Astrocyte (in vitro differentiated cells and primary cell): Measurements from ENCODE around the gene ALG6. TPM values are rescaled to one million over a fixed set of nuclear protein-coding genes. Genes with fewer than 3 reads are reported as not detected.

Source experiments
- DNase-seq: peaks from one replicate; pipeline ENCODE4 v3.0.0-alpha.2; 2010; ENCODE audit warnings: low read depth
- FAIRE-seq: peaks from 2 replicates; lab custom pipeline; 2011; peaks lifted over from hg19 to GRCh38; lab: Jason Lieb, UNC
- H2AFZ ChIP-seq: 2 replicates; pipeline ENCODE4 v1.6.0; 2012; ENCODE audit warnings: low read depth, low read length, inconsistent platforms
- H3K27ac ChIP-seq: 2 replicates; pipeline ENCODE4 v1.5.1; 2011; ENCODE audit warnings: low read depth, low read length, inconsistent platforms
- H3K27me3 ChIP-seq: 2 replicates; pipeline ENCODE4 v1.6.0; 2011; ENCODE audit warnings: low read length, inconsistent platforms; ENCODE audit not compliant: insufficient read depth
- H3K36me3 ChIP-seq: 2 replicates; pipeline ENCODE4 v1.5.1; 2011; ENCODE audit warnings: low read length, inconsistent platforms; ENCODE audit not compliant: insufficient read depth
- H3K4me1 ChIP-seq: 2 replicates; pipeline ENCODE4 v1.5.1; 2011; ENCODE audit warnings: low read length, inconsistent platforms; ENCODE audit not compliant: insufficient read depth
- H3K4me2 ChIP-seq: 2 replicates; pipeline ENCODE4 v1.6.0; 2012; ENCODE audit warnings: low read length, inconsistent platforms
- H3K4me3 ChIP-seq: 2 replicates; pipeline ENCODE4 v1.5.1; 2011; ENCODE audit warnings: low read depth, mild to moderate bottlenecking, low read length, inconsistent platforms; ENCODE audit not compliant: insufficient read depth
- H3K79me2 ChIP-seq: 2 replicates; pipeline ENCODE4 v1.6.0; 2012; ENCODE audit warnings: mild to moderate bottlenecking, low read length, inconsistent platforms; ENCODE audit not compliant: insufficient read depth
- H3K9ac ChIP-seq: 2 replicates; pipeline ENCODE4 v1.6.0; 2012; ENCODE audit warnings: mild to moderate bottlenecking, low read length, inconsistent platforms
- H3K9me3 ChIP-seq: 2 replicates; pipeline ENCODE4 v1.5.1; 2012; ENCODE audit warnings: low read depth, mild to moderate bottlenecking, low read length, inconsistent platforms; ENCODE audit not compliant: insufficient read depth
- H4K20me1 ChIP-seq: 2 replicates; pipeline ENCODE4 v1.6.0; 2012; ENCODE audit warnings: low read length, inconsistent platforms; ENCODE audit not compliant: insufficient read depth
- H3K27ac Mint-ChIP-seq: one replicate; pipeline ENCODE4 v1.8.0; 2021; ENCODE audit warnings: mild to moderate bottlenecking, mixed read lengths; ENCODE audit not compliant: unreplicated experiment
- H3K27me3 Mint-ChIP-seq: one replicate; pipeline ENCODE4 v1.8.0; 2021; ENCODE audit warnings: low read depth, mixed read lengths; ENCODE audit not compliant: unreplicated experiment
- H3K36me3 Mint-ChIP-seq: one replicate; pipeline ENCODE4 v1.8.0; 2021; ENCODE audit warnings: low read depth, mixed read lengths; ENCODE audit not compliant: unreplicated experiment
- H3K4me1 Mint-ChIP-seq: one replicate; pipeline ENCODE4 v1.8.0; 2021; ENCODE audit warnings: low read depth, mixed read lengths; ENCODE audit not compliant: unreplicated experiment
- H3K4me3 Mint-ChIP-seq: one replicate; pipeline ENCODE4 v1.8.0; 2021; ENCODE audit warnings: mild to moderate bottlenecking, moderate library complexity, mixed read lengths; ENCODE audit not compliant: unreplicated experiment
- H3K9me3 Mint-ChIP-seq: one replicate; pipeline ENCODE4 v1.8.0; 2021; ENCODE audit warnings: mild to moderate bottlenecking, mixed read lengths; ENCODE audit not compliant: unreplicated experiment
- CTCF ChIP-seq: IDR thresholded peaks from 2 replicates; pipeline ENCODE4 v1.5.1; 2011; ENCODE audit warnings: low read depth, mild to moderate bottlenecking, inconsistent platforms, low read length, moderate library complexity; ENCODE audit not compliant: insufficient read depth
- EZH2 ChIP-seq: IDR thresholded peaks from 2 replicates; pipeline ENCODE4 v1.6.1; 2012; ENCODE audit warnings: mild to moderate bottlenecking, low read length, inconsistent platforms; ENCODE audit not compliant: insufficient read depth
- total RNA-seq: library from RNA; stranded (reverse); gene quantifications from 2 replicates; pipeline ENCODE4 v1.2.1, GENCODE V29; 2021

Gene ALG6
- total RNA-seq, 1 donor from 2014 or later: 7.8 TPM

- H3K4me3 Mint-ChIP-seq: no peak overlapping the region
- no peak overlapping the region for H3K27ac ChIP-seq
- no peaks in the 10 kb centered on the region for H3K79me2 ChIP-seq
- H3K27me3 Mint-ChIP-seq: peaks cover 2% of the 10 kb centered on the region
- no peaks in the 10 kb centered on the region for H3K4me1 Mint-ChIP-seq
- no peaks in the 10 kb centered on the region for H3K9me3 ChIP-seq
- no peaks in the 10 kb centered on the region for H3K9me3 Mint-ChIP-seq
- DNase-seq: no peak
- H2AFZ ChIP-seq: no peak overlapping the region
- TF ChIP-seq CTCF: no peak
- H3K4me2 ChIP-seq: no peak overlapping the region
- peaks cover 10% of the 10 kb centered on the region for H3K27me3 ChIP-seq
- H3K4me1 ChIP-seq: no peaks in the 10 kb centered on the region
- H3K36me3 Mint-ChIP-seq: no peaks in the 10 kb centered on the region
- no peaks in the 10 kb centered on the region for H4K20me1 ChIP-seq
- no peak overlapping the region for H3K4me3 ChIP-seq
- H3K36me3 ChIP-seq: no peaks in the 10 kb centered on the region
- no peak for FAIRE-seq
- H3K27ac Mint-ChIP-seq: no peak overlapping the region
- no peak overlapping the region for H3K9ac ChIP-seq
Observed at GRCh38 chr1:63359561-63359960, 7.9 kb upstream of the ALG6 start.

GRCh38 chr1:63362073-63362472, 5.4 kb upstream of the ALG6 start:
- Histone ChIP-seq H3K9ac (no peak overlapping the region), H3K27me3 (peaks cover 7% of the 10 kb centered on the region), H3K4me1 (peaks cover 2% of the 10 kb centered on the region), H2AFZ (no peak overlapping the region), H3K4me2 (no peak overlapping the region), H4K20me1 (no peaks in the 10 kb centered on the region), H3K9me3 (no peaks in the 10 kb centered on the region), H3K36me3 (no peaks in the 10 kb centered on the region), H3K79me2 (no peaks in the 10 kb centered on the region), H3K27ac (no peak overlapping the region), H3K4me3 (no peak overlapping the region)
- no peak overlapping the region for H3K27ac Mint-ChIP-seq
- H3K9me3 Mint-ChIP-seq: no peaks in the 10 kb centered on the region
- H3K27me3 Mint-ChIP-seq: no peaks in the 10 kb centered on the region
- H3K4me3 Mint-ChIP-seq: no peak overlapping the region
- TF ChIP-seq EZH2 (no peak), CTCF (no peak)
- no peaks in the 10 kb centered on the region for H3K36me3 Mint-ChIP-seq
- peaks cover 4% of the 10 kb centered on the region for H3K4me1 Mint-ChIP-seq
- FAIRE-seq (no peak), DNase-seq (no peak)

GRCh38 chr1:63362578-63362977, 4.8 kb upstream of the ALG6 start:
- Mint-ChIP-seq H3K36me3 (no peaks in the 10 kb centered on the region), H3K27ac (no peak overlapping the region), H3K9me3 (no peaks in the 10 kb centered on the region), H3K27me3 (no peaks in the 10 kb centered on the region), H3K4me1 (peaks cover 4% of the 10 kb centered on the region), H3K4me3 (no peak overlapping the region)
- Histone ChIP-seq H3K9ac (no peak overlapping the region), H3K79me2 (no peaks in the 10 kb centered on the region), H3K4me2 (no peak overlapping the region), H3K4me1 (peaks cover 4% of the 10 kb centered on the region), H3K36me3 (no peaks in the 10 kb centered on the region), H3K4me3 (no peak overlapping the region), H3K9me3 (no peaks in the 10 kb centered on the region), H3K27me3 (peaks cover 7% of the 10 kb centered on the region), H2AFZ (no peak overlapping the region), H4K20me1 (no peaks in the 10 kb centered on the region), H3K27ac (no peak overlapping the region)
- no peak for DNase-seq
- TF ChIP-seq CTCF: no peak
- no peak for TF ChIP-seq EZH2
- no peak for FAIRE-seq
